GM12874 (cell line): ENCODE measurements around the gene CENPX.

Source experiments
- CTCF ChIP-seq: IDR thresholded peaks from 2 replicates; pipeline ENCODE4 v1.5.1; 2011; ENCODE audit warnings: low read depth, mild to moderate bottlenecking, control low read depth, low read length, moderate library complexity; ENCODE audit not compliant: insufficient read depth

CENPX gene

GRCh38 chr17:82035488-82035887 lies 12.8 kb upstream of the CENPX start:
- TF ChIP-seq CTCF, result no peak

- no peak for TF ChIP-seq CTCF
These were observed 11.8 kb upstream of the CENPX start for GRCh38 chr17:82034371-82035011.

GRCh38 chr17:82033359-82034085 lies 10.8 kb upstream of the CENPX start:
- no peak for TF ChIP-seq CTCF

GRCh38 chr17:82031885-82032627 lies 9.4 kb upstream of the CENPX start:
- TF ChIP-seq CTCF, result no peak

GRCh38 chr17:82031303-82031884 lies 8.7 kb upstream of the CENPX start, which contains the start of gene RAC3:
Gene RAC3 (plus strand): TSS chr17:82031678. CDS start chr17:82031762, 84 bp downstream.
- no peak for TF ChIP-seq CTCF

GRCh38 chr17:82030470-82031302 lies 8.0 kb upstream of the CENPX start:
- peak; percentile 97 for TF ChIP-seq CTCF
